HG02938 (cell line): ENCODE data around the gene FAM24B.
"Not testable (repeated sequence)": the region's sequence is repeated elsewhere in the genome, so short reads cannot be mapped to it uniquely, and the experiment has no call there.

ENCODE experiments used
- ATAC-seq: cut with Tn5 transposase; IDR thresholded peaks from one replicate; pipeline ENCODE4 v1.9.1; 2021; ENCODE audit warnings: mild to moderate bottlenecking, moderate library complexity; ENCODE audit not compliant: unreplicated experiment

The FAM24B gene

GRCh38 chr10:122879339-122880273, at the start of gene FAM24B:
Gene FAM24B, minus strand, starts transcription at chr10:122879581. Its CDS starts 29,066 bp downstream, at chr10:122850515.
- ATAC-seq, result peak; percentile 80

GRCh38 chr10:122915700-122916099, 36.3 kb upstream of the FAM24B start:
- no peak for ATAC-seq

- ATAC-seq, result no peak
Measured at GRCh38 chr10:122911889-122912484, 32.6 kb upstream of the FAM24B start.

- ATAC-seq, result no peak
Measured at GRCh38 chr10:122910310-122910709, 30.9 kb upstream of the FAM24B start, which contains the start of gene FAM24A. Gene FAM24A, plus strand, starts transcription at chr10:122910610. Its CDS starts 1,025 bp downstream, at chr10:122911635.

- ATAC-seq, result not testable (repeated sequence)
Measured at GRCh38 chr10:122903861-122904260, 24.5 kb upstream of the FAM24B start.

- no peak for ATAC-seq
Measured at GRCh38 chr10:122894261-122894944, 15.0 kb upstream of the FAM24B start.

- no peak for ATAC-seq
Measured at GRCh38 chr10:122884166-122884565, 4.8 kb upstream of the FAM24B start.

GRCh38 chr10:122882766-122883165, 3.4 kb upstream of the FAM24B start:
- ATAC-seq, result no peak

GRCh38 chr10:122878799-122879338, 512 bp downstream of the FAM24B start:
- peak; percentile 20 for ATAC-seq

- ATAC-seq, result no peak
Measured at GRCh38 chr10:122877264-122877663, 2.1 kb downstream of the FAM24B start.

- ATAC-seq, result no peak
Measured at GRCh38 chr10:122876467-122876855, 2.9 kb downstream of the FAM24B start.

- ATAC-seq, result no peak
Measured at GRCh38 chr10:122875843-122876466, 3.4 kb downstream of the FAM24B start.

GRCh38 chr10:122871947-122872346, 7.4 kb downstream of the FAM24B start:
- not testable (repeated sequence) for ATAC-seq

- ATAC-seq, result not testable (repeated sequence)
Measured at GRCh38 chr10:122868768-122869167, 10.6 kb downstream of the FAM24B start.

- ATAC-seq, result not testable (repeated sequence)
Measured at GRCh38 chr10:122866757-122867482, 12.5 kb downstream of the FAM24B start.

GRCh38 chr10:122864901-122865300, 14.5 kb downstream of the FAM24B start:
- no peak for ATAC-seq

- no peak for ATAC-seq
Measured at GRCh38 chr10:122864194-122864592, 15.2 kb downstream of the FAM24B start.

GRCh38 chr10:122863216-122864193, 15.9 kb downstream of the FAM24B start:
- no peak for ATAC-seq

- ATAC-seq, result no peak
Measured at GRCh38 chr10:122861711-122862161, 17.6 kb downstream of the FAM24B start.
